HG03039 (cell line): ENCODE measurements around the gene SESN3.
"Not testable (repeated sequence)": the region's sequence is repeated elsewhere in the genome, so short reads cannot be mapped to it uniquely, and the experiment has no call there.

ENCODE experiments used
- ATAC-seq: cut with Tn5 transposase; IDR thresholded peaks from one replicate; pipeline ENCODE4 v1.9.1; 2021; ENCODE audit warnings: mild to moderate bottlenecking, moderate library complexity; ENCODE audit not compliant: unreplicated experiment

The SESN3 gene

GRCh38 chr11:95153857-95154246 lies 77.2 kb downstream of the SESN3 start:
- ATAC-seq: no peak

- no peak for ATAC-seq
Measured at GRCh38 chr11:95152876-95153856, 77.8 kb downstream of the SESN3 start.

GRCh38 chr11:95150956-95151684 lies 79.9 kb downstream of the SESN3 start:
- peak; percentile 92 for ATAC-seq

- ATAC-seq: no peak
Measured at GRCh38 chr11:95149651-95150364, 81.2 kb downstream of the SESN3 start.

- ATAC-seq: no peak
Measured at GRCh38 chr11:95148938-95149337, 82.1 kb downstream of the SESN3 start.

- ATAC-seq: no peak
Measured at GRCh38 chr11:95148406-95148805, 82.6 kb downstream of the SESN3 start.

- no peak for ATAC-seq
Measured at GRCh38 chr11:95147364-95147905, 83.6 kb downstream of the SESN3 start.

GRCh38 chr11:95145430-95146060 lies 85.5 kb downstream of the SESN3 start:
- ATAC-seq: no peak

- no peak for ATAC-seq
Measured at GRCh38 chr11:95144313-95145235, 86.4 kb downstream of the SESN3 start.

GRCh38 chr11:95143106-95143681 lies 87.8 kb downstream of the SESN3 start:
- no peak for ATAC-seq

- ATAC-seq: no peak
Measured at GRCh38 chr11:95142431-95142830, 88.6 kb downstream of the SESN3 start.

- ATAC-seq: no peak
Measured at GRCh38 chr11:95140397-95141033, 90.5 kb downstream of the SESN3 start.

GRCh38 chr11:95138448-95138847 lies 92.6 kb downstream of the SESN3 start:
- ATAC-seq: no peak

GRCh38 chr11:95137299-95137698 lies 93.7 kb downstream of the SESN3 start:
- no peak for ATAC-seq

GRCh38 chr11:95136747-95137146 lies 94.3 kb downstream of the SESN3 start:
- ATAC-seq: not testable (repeated sequence)

GRCh38 chr11:95135880-95136279 lies 95.1 kb downstream of the SESN3 start:
- ATAC-seq: no peak

- no peak for ATAC-seq
Measured at GRCh38 chr11:95135155-95135554, 95.8 kb downstream of the SESN3 start.

- ATAC-seq: no peak
Measured at GRCh38 chr11:95134491-95134890, 96.5 kb downstream of the SESN3 start.

GRCh38 chr11:95132956-95133355 lies 98.0 kb downstream of the SESN3 start:
- no peak for ATAC-seq
